NCI-H774 (cell line): Measurements from ENCODE around the gene MAD2L1BP.
"Not testable (repeated sequence)": the region's sequence is repeated elsewhere in the genome, so short reads cannot be mapped to it uniquely, and the experiment has no call there.

ENCODE experiments used
- DNase-seq: peaks from one replicate; lab custom pipeline; 2025; lab: John Stamatoyannopoulos, UW

Gene MAD2L1BP

GRCh38 chr6:43635387-43636307 is at the start of gene MAD2L1BP:
TSS of gene MAD2L1BP (plus strand) at chr6:43635840. CDS start at chr6:43635876, 36 bp downstream.
- peak; percentile 84 for DNase-seq

GRCh38 chr6:43588194-43588593 is 47.4 kb upstream of the MAD2L1BP start:
- no peak for DNase-seq

- DNase-seq: not testable (repeated sequence)
Observed at GRCh38 chr6:43589564-43589963, 46.1 kb upstream of the MAD2L1BP start.

- DNase-seq: no peak
Observed at GRCh38 chr6:43593938-43594337, 41.7 kb upstream of the MAD2L1BP start.

GRCh38 chr6:43600595-43600994 is 35.0 kb upstream of the MAD2L1BP start:
- no peak for DNase-seq

- DNase-seq: no peak
Observed at GRCh38 chr6:43604174-43604573, 31.5 kb upstream of the MAD2L1BP start.

- DNase-seq: no peak
Observed at GRCh38 chr6:43606019-43606418, 29.6 kb upstream of the MAD2L1BP start.

- DNase-seq: peak; percentile 50
Observed at GRCh38 chr6:43608310-43608763, 27.3 kb upstream of the MAD2L1BP start.

GRCh38 chr6:43608807-43609206 is 26.8 kb upstream of the MAD2L1BP start:
- no peak for DNase-seq

GRCh38 chr6:43609402-43609801 is 26.2 kb upstream of the MAD2L1BP start:
- no peak for DNase-seq

- no peak for DNase-seq
Observed at GRCh38 chr6:43610431-43610830, 25.2 kb upstream of the MAD2L1BP start.

- DNase-seq: no peak
Observed at GRCh38 chr6:43613721-43614395, 21.8 kb upstream of the MAD2L1BP start.

- no peak for DNase-seq
Observed at GRCh38 chr6:43614396-43614730, 21.3 kb upstream of the MAD2L1BP start.

GRCh38 chr6:43616725-43617472 is 18.7 kb upstream of the MAD2L1BP start:
- no peak for DNase-seq

GRCh38 chr6:43621078-43621835 is 14.4 kb upstream of the MAD2L1BP start:
- no peak for DNase-seq

GRCh38 chr6:43621836-43622180 is 13.8 kb upstream of the MAD2L1BP start:
- no peak for DNase-seq

- no peak for DNase-seq
Observed at GRCh38 chr6:43622541-43622940, 13.1 kb upstream of the MAD2L1BP start.

- DNase-seq: no peak
Observed at GRCh38 chr6:43623880-43624785, 11.5 kb upstream of the MAD2L1BP start.

- DNase-seq: no peak
Observed at GRCh38 chr6:43624786-43625288, 10.8 kb upstream of the MAD2L1BP start.

- DNase-seq: no peak
Observed at GRCh38 chr6:43625393-43625992, 10.1 kb upstream of the MAD2L1BP start.
